Measurements from ENCODE around the gene ODAD3. TPM values are rescaled to one million over a fixed set of nuclear protein-coding genes. Genes with fewer than 3 reads are reported as not detected.

The ODAD3 gene
- total RNA-seq = 0.15 and 0.17 TPM in 2 replicates

GRCh38 chr19:11435057-11435832 lies at the start of gene ODAD3, which contains the start of gene PRKCSH:
ODAD3 (minus strand) TSS chr19:11435121; CDS start chr19:11435016, 105 bp downstream.
PRKCSH (plus strand) TSS chr19:11435635; CDS start chr19:11436118, 483 bp downstream.

GRCh38 chr19:11480715-11481533 lies 46.0 kb upstream of the ODAD3 start, which contains the start of gene ELAVL3:
ELAVL3 (minus strand) TSS chr19:11481046; CDS start chr19:11480608, 438 bp downstream.

GRCh38 chr19:11418549-11419506 lies 16.1 kb downstream of the ODAD3 start, which contains the start of gene RGL3:
RGL3 (minus strand) TSS chr19:11419314; CDS start chr19:11419278, 36 bp downstream.

GRCh38 chr19:11374433-11375142 lies 60.3 kb downstream of the ODAD3 start, which contains the start of gene SWSAP1:
SWSAP1 (plus strand) TSS chr19:11374666; CDS start chr19:11374681, 15 bp downstream.

Other genes starting within 250 kb of the ODAD3 start
- 168 and 234 TPM in 2 replicates for gene KANK2, start 237.6 kb downstream of the ODAD3 start, total RNA-seq
- not detected in 2 replicates for gene ANGPTL8, start 195.5 kb downstream of the ODAD3 start, total RNA-seq
- gene DOCK6, start 172.6 kb downstream of the ODAD3 start, total RNA-seq = 7.1 and 10.8 TPM in 2 replicates
- gene TSPAN16, start 139.0 kb downstream of the ODAD3 start, total RNA-seq = not detected in 2 replicates
- 4.0 and 5.5 TPM in 2 replicates for gene RAB3D, start 95.5 kb downstream of the ODAD3 start, total RNA-seq
- gene TMEM205, start 88.9 kb downstream of the ODAD3 start, total RNA-seq = 135 and 145 TPM in 2 replicates
- gene CCDC159, start 88.6 kb downstream of the ODAD3 start, total RNA-seq = 2.5 and 6.7 TPM in 2 replicates
- gene PLPPR2, start 79.7 kb downstream of the ODAD3 start, total RNA-seq = 8.6 and 13.5 TPM in 2 replicates
- gene SWSAP1, start 60.5 kb downstream of the ODAD3 start, total RNA-seq = 1.7 and 2.1 TPM in 2 replicates
- 12.4 and 15.3 TPM in 2 replicates for gene EPOR, start 50.8 kb downstream of the ODAD3 start, total RNA-seq
- gene RGL3, start 15.8 kb downstream of the ODAD3 start, total RNA-seq = not detected in 2 replicates
- 171 and 176 TPM in 2 replicates for gene PRKCSH, start 514 bp upstream of the ODAD3 start, total RNA-seq
- gene ELAVL3, start 45.9 kb upstream of the ODAD3 start, total RNA-seq = not detected in 2 replicates
- 4.5 and 5.0 TPM in 2 replicates for gene ZNF653, start 70.7 kb upstream of the ODAD3 start, total RNA-seq
- gene ECSIT, start 94.0 kb upstream of the ODAD3 start, total RNA-seq = 39.1 and 43.4 TPM in 2 replicates
- 9.1 and 9.2 TPM in 2 replicates for gene CNN1, start 103.7 kb upstream of the ODAD3 start, total RNA-seq
- 61.2 and 69.8 TPM in 2 replicates for gene ELOF1, start 124.1 kb upstream of the ODAD3 start, total RNA-seq
- under 0.01 and 0.17 TPM in 2 replicates for gene ACP5, start 142.5 kb upstream of the ODAD3 start, total RNA-seq
- 11.1 and 12.2 TPM in 2 replicates for gene ZNF627, start 162.4 kb upstream of the ODAD3 start, total RNA-seq

Measured in bronchus fibroblast of lung (primary cell).